Stimulated activated CD4-positive, alpha-beta T cell treated with anti-CD3 and anti-CD28 coated beads, Interleukin-1b, Interleukin-23, amount 100 ng/mL, for 1 hour (primary cell): Measurements from ENCODE around the gene ARSA.
"Not testable (repeated sequence)": the region's sequence is repeated elsewhere in the genome, so short reads cannot be mapped to it uniquely, and the experiment has no call there.

Experiments
- DNase-seq, 2 donors: peaks; one replicate each; pipeline ENCODE4 v3.0.0-alpha.2; 2020; ENCODE audit warnings: low read depth in 2 of 2

Gene ARSA

GRCh38 chr22:50627642-50628542 is at the start of gene ARSA:
ARSA (minus strand) TSS chr22:50628152; CDS start chr22:50627779, 373 bp downstream.
- peak; percentile 40 to 62 for DNase-seq

DNA sequence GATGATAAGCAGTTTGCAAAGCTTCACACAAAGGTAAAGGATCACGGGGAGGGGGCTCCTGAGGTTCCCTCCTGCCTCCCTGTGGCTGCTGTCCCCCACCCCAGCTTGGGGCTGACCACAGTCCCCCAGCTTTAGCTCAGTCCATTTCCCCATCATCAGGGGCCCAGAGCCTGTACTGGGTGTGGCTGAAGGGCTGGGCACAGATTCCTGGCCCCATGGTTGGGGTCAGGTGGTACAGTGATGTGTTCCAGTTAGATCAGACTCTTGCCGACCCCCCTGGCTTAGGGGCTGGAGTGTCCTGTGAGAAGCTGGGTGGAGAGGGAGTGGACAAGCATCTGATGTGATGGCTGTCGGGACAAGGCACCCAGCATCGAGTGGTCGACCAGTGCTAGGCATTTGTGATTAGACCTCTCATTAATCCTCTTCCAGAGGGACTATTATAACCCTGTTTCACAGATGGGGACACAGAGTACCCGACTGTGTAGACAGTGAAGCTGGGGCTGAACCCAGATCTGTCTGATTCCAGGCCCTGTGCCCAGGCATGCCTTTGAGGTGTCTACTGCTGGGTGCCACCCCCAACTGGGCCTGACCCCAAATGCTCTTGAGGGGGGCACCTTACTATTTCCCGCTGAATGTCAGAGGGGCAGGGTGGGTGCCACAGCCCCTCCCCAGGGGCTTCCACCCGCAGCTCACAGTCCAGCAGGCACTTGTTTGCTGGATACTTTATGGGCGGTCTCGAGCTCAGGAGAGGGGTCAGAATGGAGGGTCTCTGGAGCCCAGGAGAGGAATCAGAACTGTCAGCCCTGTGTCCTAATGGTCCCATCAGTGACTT is 48.9 kb upstream of the ARSA start:
- DNase-seq, result no peak

GRCh38 chr22:50676180-50676636 is 48.3 kb upstream of the ARSA start:
- DNase-seq, result no peak

DNA sequence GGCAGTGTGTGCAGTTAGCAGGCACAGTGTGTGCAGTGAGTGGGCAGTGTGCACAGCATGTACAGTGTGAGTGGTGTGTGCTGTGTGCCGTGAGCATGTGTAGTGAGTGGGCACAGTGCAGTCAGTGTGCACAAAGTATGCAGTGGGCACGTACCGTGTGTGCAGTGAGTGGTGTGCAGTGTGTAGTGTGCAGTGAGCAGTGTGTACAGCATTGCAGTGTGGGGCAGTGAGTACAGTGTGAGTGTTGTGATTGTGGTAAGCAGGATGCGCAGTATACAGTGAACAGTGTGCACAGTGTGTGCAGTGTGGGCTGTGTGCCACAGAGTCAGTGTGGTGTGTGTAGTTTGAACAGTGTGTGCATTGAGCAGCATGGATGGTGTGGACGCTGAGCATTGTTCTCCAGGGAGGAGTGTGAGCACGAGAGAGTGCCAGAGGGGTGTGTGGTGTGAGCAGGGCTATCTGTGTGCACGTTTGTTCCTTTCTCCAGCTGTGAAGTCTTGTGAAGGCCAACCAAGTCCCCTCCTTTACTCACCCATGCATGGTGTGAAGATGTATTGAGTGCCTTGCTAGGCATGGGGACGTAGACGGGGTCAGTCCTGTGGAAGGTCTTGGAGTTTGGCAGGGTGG is 47.7 kb upstream of the ARSA start:
- DNase-seq, result no peak

- DNase-seq, result no peak
Observed at GRCh38 chr22:50674606-50675552, 46.9 kb upstream of the ARSA start.

- DNase-seq, result no peak
Observed at GRCh38 chr22:50674130-50674500, 46.2 kb upstream of the ARSA start.

- no peak for DNase-seq
Observed at GRCh38 chr22:50673231-50674129, 45.5 kb upstream of the ARSA start.

DNA sequence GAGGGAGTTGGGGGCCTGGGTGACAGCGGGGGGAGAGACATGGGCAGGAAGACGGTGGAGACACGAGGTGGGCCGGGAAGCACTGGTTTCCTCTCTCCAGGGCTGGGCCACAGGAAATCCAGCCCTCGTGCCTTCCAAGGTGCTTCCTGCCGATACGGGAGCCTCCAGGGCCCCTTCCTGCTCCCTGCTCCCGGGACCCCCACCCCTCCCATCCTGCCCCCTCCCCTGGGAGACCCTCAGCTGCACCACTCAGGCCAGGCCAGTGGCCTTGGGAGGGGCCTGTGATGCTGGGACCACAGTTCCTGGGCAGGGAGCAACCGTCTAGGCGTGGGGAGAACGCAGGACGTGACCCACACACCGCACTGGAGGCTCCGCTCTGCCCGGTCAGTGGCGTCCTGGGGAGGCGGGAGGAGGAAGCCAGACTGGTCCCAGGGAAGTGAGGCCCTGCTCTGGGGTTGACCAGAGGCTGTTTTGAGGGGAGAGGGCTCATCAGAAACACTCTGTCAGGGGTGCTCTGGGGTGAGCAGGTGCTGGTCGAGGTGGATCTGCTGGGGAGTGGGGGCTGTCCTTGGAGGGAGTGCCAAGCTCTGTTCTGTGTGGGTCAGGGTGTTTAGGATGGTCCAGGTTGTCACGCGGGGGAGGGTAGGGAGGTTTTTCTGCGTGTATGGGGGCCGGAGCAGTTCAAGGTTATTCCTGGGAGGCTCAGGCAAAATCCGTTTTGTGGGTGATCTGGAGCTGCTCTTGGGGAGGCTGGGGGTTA is 44.7 kb upstream of the ARSA start, which contains the start of gene SHANK3:
SHANK3 (plus strand) TSS at position 353 of the 760 bp plus-strand sequence.
- no peak for DNase-seq

DNA sequence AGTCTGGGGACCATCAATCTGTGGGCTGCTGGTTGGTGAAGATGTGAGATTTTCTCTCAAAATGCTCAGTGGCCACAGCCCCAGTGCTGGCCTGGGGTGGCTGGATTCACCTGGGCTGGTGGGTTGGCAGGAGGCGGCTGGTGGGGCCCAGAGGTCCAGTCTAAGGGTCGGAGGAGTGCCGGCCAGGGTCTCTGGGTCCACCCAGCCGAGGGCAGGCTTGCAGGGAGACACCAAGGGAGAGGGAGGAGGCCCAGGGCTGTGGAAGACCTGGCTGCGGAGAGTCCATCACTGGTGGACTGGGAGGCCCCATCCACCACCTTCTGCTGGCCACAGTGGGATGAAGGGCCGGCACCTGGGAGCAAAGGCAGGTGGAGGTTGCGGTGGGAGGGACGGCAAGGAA is 44.1 kb upstream of the ARSA start:
- DNase-seq, result no peak

DNA sequence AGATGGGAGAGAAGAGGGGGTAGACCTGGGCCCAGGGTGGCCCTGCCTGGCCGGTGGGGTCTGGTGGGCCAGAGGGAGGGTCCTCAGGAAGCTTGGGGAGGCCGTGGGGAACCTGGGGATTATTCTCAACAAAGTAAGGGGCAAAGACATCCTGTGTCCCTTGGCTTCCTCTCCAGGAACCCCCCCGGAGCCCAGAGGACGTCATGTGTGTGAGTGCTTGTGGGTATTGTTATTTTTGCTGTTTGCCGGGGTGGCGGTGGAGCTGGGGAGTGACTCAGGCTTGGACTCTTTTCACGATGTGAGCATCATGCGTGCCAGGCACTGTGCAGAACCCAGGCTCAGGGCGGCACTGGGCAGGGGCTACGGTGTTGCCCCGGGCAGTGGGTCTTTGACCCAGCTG is 43.7 kb upstream of the ARSA start:
- DNase-seq, result no peak

GRCh38 chr22:50670914-50671538 is 43.1 kb upstream of the ARSA start:
- DNase-seq, result no peak

DNA sequence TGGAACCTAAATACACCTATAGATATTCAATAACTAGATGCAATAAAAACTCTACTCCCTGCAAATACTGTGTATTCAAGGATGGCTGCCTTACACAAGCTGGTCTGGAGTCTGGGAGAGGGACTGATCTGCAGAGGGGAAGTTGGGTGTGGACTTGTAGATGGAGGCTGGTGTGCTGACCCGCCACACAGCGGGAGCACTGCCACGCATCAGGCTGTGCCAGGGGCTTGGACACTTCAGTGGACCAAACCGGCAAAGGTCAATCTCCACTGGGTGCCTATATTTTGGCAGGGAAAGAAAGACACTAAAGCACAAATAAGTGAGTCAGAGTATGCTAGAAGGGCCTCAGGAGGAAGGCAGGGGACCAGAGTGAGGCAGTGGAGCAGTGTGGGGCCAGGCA is 42.6 kb upstream of the ARSA start:
- DNase-seq, result no peak

GRCh38 chr22:50665738-50666137 is 37.8 kb upstream of the ARSA start:
- no peak for DNase-seq

GRCh38 chr22:50665212-50665611 is 37.3 kb upstream of the ARSA start:
- DNase-seq, result no peak

DNA sequence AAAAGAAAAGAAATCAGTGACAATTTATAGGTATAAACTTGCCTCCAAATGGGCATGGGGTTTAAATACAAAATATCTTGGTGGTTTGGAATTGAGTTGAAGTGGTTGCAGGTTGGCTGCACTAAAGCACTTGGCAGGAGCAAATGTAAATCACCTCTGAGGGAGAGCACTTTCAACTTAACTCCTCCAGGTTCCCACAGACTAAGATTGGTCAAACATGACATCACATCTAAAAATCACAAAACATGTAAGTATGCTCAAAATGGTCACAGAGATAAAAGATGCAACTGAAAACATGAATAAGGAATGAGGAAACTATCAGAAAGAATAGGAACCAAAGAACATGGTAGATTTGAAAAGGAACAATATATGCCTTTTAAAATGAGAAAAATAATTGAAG is 32.4 kb upstream of the ARSA start:
- DNase-seq, result no peak

GRCh38 chr22:50659711-50660110 is 31.8 kb upstream of the ARSA start:
- DNase-seq, result not testable (repeated sequence)

DNA sequence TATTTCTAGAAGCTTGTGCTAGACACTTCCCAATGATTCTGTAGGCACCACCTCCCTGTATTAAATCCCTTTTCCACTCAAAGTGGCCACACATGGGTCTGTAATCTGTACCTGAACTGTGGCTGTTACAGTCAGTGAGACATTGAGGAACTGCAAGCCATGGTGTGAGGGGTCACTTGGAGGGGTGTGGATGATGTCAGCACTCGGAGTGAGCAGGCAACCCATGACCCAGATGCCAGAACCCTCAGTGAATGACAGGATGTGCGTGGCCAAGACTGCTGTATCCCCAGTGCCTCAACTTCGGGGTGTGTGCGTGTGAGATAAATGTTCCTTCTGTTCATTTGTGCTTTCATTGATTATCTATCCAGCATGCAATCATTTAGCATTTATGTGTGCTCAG is 30.0 kb upstream of the ARSA start:
- no peak for DNase-seq

DNA sequence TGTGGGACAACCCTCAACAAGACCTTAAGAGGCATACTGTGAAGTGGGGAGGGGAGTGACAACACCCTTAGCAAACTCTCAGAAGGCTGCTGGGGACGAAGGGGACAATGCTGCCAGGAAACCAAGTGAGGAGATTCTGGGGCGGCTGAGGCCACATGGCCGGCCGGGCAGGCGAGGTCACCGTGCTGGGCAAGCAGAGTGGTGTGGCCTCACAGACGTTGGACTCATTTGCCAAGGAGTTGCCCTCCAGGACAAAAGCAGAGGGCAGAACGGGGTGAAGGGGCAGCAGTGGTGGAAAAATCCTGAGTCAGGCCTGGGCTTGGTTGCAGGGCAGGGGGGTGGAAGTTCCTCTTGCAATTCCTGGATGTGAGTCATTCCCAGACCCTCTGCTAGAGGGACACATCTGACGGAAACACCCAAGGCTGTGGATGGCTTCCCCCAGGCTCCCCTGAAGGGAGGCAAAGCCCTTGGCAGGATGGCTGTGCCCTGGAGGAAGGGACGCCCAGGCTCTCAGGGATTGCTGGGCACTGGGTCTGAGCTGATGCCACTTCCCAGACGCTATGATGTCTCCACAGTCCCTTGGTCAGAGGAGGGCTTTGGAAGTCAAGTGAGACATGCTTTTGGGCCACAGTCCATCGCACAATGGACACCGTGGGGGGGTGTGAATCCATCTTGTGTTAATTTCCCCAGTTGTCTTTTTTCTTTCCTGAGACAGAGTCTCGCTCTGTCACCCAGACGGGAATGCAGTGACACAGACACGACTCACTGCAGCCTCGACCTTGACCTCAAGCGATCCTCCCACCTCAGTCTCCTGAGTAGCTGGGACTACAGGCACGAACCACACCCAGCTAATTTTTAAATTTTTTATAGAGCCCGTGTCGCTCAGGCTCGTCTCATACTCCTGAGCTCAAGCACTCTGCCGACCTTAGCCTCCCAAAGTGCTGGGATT is 28.4 kb upstream of the ARSA start:
- no peak for DNase-seq
